Peyer's patch (tissue), 4 donors: ENCODE results near the gene CCDC192. TPM values are rescaled to one million over a fixed set of nuclear protein-coding genes. Genes with fewer than 3 reads are reported as not detected.

ENCODE experiments used
- DNase-seq, 3 donors: peaks; one replicate each; pipeline ENCODE4 v3.0.0-alpha.2; 2017 to 2019
- H3K27ac ChIP-seq, 4 donors: fragments of 200-600 bp; sonication (generic); one replicate each; pipeline ENCODE4 v1.5.1; 2016 to 2019
- H3K27me3 ChIP-seq, 2 donors: fragments of 200-600 bp; sonication (generic); one replicate each; pipeline ENCODE4 v1.5.1; 2019
- H3K36me3 ChIP-seq, 3 donors: fragments of 200-600 bp; sonication (generic); one replicate each; pipeline ENCODE4 v1.5.1; 2016 to 2019
- H3K4me1 ChIP-seq, 4 donors: fragments of 200-600 bp; sonication (generic); one replicate each; pipeline ENCODE4 v1.5.1; 2016 to 2019
- H3K4me3 ChIP-seq, 4 donors: fragments of 200-600 bp; sonication (generic); 1 replicate in 3 of 4; 2 replicates in 1 of 4; pipeline ENCODE4 v1.5.1; 2016 to 2019; ENCODE audit warnings: mild to moderate bottlenecking in 1 of 4
- H3K9me3 ChIP-seq, 4 donors: fragments of 200-600 bp; sonication (generic); one replicate each; pipeline ENCODE4 v1.5.1; 2016 to 2019; ENCODE audit warnings: mild to moderate bottlenecking in 1 of 4
- POLR2A ChIP-seq, 2 donors: fragments of 450-650 bp; IDR thresholded peaks; one replicate each; pipeline ENCODE4 v1.5.1; 2017; ENCODE audit warnings: antibody characterized with exemption in 2 of 2, mild to moderate bottlenecking in 2 of 2, moderate library complexity in 2 of 2
- total RNA-seq, 4 donors: library from RNA; depleted of rRNA; stranded (reverse); fragments of >200 nt; gene quantifications; one replicate each; pipeline ENCODE4 v1.1.0, GENCODE V29; 2016
- TF ChIP-seq, protein P1 (sequence below), 6 experiments: fragments of 450-650 bp in 4 of 6; fragments of 200-600 bp in 2 of 6; sonication (generic) in 1 of 6; IDR thresholded peaks; one replicate each; pipeline ENCODE4 v1.5.1; 2017 to 2019; ENCODE audit warnings: antibody characterized with exemption in 6 of 6, mild to moderate bottlenecking in 3 of 6, moderate library complexity in 1 of 6

CCDC192 gene
- total RNA-seq, 4 donors from 2014 or later: not detected

DNA sequence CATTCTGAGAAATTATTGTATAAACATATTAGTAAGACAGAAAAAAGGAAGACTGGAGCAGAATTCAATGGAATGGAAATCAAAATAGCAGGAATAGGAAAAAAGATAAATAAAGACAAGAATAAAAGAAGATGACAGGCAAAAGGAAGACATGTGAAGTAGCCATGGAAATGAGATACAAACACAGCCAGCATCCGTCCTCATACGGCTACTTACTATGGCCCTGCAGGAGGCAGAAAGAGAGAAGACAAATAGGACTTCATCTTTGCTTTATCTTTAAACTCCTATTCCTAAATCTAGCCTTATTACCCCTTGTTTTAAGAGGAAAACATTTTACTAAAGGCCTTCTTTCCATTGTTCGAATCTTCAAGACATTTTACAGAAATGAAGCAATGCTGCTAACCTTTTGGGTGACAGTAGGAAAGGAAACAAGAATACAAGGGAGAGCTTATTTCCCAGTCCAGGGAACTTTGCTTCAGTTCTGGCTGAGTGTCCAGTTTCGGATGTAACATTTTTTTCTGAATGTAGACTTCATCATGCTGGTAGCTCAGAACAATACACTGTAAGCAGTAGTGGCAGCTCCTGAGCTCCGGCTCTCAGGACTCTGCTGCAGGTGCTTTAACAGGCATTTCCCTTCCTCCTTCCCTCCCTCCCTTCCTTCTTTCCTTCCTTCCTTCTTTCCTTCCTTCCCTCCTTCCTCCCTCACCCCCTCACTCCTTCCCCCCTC lies 274.0 kb downstream of the CCDC192 start:
- Histone ChIP-seq H3K27ac (no peak overlapping the region), H3K27me3 (no peaks in the 10 kb centered on the region), H3K9me3 (no peaks in the 10 kb centered on the region), H3K36me3 (no peaks in the 10 kb centered on the region), H3K4me1 (no peaks in the 10 kb centered on the region), H3K4me3 (no peak overlapping the region)
- TF ChIP-seq, protein P1, sequence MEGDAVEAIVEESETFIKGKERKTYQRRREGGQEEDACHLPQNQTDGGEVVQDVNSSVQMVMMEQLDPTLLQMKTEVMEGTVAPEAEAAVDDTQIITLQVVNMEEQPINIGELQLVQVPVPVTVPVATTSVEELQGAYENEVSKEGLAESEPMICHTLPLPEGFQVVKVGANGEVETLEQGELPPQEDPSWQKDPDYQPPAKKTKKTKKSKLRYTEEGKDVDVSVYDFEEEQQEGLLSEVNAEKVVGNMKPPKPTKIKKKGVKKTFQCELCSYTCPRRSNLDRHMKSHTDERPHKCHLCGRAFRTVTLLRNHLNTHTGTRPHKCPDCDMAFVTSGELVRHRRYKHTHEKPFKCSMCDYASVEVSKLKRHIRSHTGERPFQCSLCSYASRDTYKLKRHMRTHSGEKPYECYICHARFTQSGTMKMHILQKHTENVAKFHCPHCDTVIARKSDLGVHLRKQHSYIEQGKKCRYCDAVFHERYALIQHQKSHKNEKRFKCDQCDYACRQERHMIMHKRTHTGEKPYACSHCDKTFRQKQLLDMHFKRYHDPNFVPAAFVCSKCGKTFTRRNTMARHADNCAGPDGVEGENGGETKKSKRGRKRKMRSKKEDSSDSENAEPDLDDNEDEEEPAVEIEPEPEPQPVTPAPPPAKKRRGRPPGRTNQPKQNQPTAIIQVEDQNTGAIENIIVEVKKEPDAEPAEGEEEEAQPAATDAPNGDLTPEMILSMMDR (IDR thresholded peaks at IDR 0.05): no peak
- no peak for TF ChIP-seq POLR2A (IDR thresholded peaks at IDR 0.05)
- DNase-seq: no peak

DNA sequence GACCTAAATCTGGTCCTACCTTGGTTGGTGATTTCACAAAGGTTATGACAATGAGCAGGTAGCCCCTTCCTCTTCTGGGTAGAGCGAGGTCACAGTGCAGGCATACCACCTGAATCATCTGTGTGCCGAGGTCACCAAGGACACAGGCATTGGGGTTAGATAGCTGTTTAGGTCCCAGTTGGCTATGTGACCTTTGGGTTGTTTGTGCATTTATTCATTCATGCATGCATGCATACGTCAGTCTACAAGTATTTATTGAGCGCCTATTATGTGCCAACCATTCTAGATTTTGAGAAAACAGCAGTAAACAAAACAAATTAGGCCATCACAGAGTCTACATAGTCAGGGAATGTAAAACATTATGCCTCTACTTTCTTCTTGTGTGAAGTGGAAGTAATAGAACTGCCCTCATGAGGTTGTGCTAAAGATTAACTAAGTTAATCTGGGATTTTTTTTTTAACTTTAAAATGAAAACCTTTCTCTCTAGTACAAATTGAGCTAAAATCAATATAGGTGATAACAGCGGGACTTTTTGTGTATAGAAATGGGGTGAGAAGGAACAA lies 275.6 kb downstream of the CCDC192 start:
- Histone ChIP-seq H3K9me3 (no peaks in the 10 kb centered on the region), H3K27me3 (no peaks in the 10 kb centered on the region), H3K4me3 (no peak overlapping the region), H3K36me3 (no peaks in the 10 kb centered on the region), H3K4me1 (no peaks in the 10 kb centered on the region), H3K27ac (no peak overlapping the region)
- no peak for TF ChIP-seq POLR2A (IDR thresholded peaks at IDR 0.05)
- DNase-seq: no peak

DNA sequence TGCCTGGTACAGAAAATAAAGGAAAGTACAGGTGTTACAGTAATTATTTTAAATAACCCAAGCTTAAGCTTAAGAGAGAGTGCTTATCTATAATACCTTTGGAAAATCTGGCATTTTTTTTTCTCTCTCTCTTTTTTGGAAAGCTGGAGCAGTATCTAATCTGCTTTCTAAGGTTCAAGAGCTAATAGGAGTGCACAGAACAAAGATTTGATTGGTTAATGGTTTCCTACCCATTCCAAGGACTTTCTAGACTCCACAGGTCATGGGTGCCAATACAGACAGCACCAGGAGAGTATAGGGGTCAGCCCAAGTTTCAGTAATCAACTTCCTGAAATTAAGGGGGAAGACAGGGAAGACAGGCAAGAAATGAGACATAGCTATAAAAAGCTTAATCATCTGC lies 276.3 kb downstream of the CCDC192 start:
- no peaks in the 10 kb centered on the region for H3K27me3 ChIP-seq
- H3K9me3 ChIP-seq: no peaks in the 10 kb centered on the region
- H3K27ac ChIP-seq: no peak overlapping the region

DNA sequence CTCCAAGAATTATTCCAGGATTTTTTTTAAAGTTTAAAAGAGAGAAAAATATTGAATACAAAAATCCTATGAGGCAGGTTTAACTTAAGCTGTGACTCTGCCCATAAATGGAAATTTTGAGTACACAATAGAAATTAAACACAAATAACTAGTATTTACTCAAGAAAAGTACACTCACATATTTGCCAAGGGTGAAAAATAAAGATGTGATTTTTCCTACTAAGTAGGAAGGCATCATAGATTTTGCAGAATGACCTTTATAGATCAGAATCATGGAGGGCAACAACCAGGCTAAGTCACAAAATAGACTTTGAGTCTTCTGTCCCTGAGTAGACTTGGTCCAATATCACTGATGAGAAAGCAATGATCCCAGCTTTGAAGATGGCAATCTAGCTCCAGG lies 277.7 kb downstream of the CCDC192 start:
- Histone ChIP-seq H3K27me3 (no peaks in the 10 kb centered on the region), H3K4me3 (no peak overlapping the region), H3K36me3 (no peaks in the 10 kb centered on the region), H3K9me3 (no peaks in the 10 kb centered on the region), H3K4me1 (no peaks in the 10 kb centered on the region), H3K27ac (no peak overlapping the region)
- TF ChIP-seq, protein P1 (IDR thresholded peaks at IDR 0.05): no peak
- TF ChIP-seq POLR2A (IDR thresholded peaks at IDR 0.05): no peak
- DNase-seq: no peak

More for the DNA sequence above, 276.3 kb downstream of the CCDC192 start:
- Histone ChIP-seq H3K4me1 (no peaks in the 10 kb centered on the region), H3K4me3 (no peak overlapping the region), H3K36me3 (no peaks in the 10 kb centered on the region)
- TF ChIP-seq, protein P1 (IDR thresholded peaks at IDR 0.05): no peak
- TF ChIP-seq POLR2A (IDR thresholded peaks at IDR 0.05): no peak
- no peak for DNase-seq

DNA sequence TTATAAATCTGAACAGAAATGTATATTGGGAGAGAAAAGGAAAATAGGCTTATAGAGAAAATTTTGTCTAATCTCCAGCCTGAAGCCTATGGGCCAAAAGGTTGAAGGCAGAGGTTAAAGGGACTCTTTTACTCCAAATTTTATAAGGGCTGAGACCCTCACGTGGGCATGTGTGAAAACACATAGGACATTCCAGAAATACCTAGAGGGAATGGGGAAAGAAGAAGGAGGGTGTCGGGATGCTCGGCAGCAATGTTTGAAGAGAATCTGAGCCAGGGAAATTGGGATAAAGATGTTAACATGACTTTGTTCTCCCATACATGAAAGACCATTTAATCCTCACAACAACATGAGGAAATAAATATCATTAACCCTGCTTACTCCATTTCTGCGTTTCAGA lies 278.3 kb downstream of the CCDC192 start:
- Histone ChIP-seq H3K27ac (no peak overlapping the region), H3K36me3 (no peaks in the 10 kb centered on the region), H3K27me3 (no peaks in the 10 kb centered on the region), H3K4me3 (no peak overlapping the region), H3K9me3 (no peaks in the 10 kb centered on the region), H3K4me1 (no peaks in the 10 kb centered on the region)
- DNase-seq: no peak
- TF ChIP-seq, protein P1 (IDR thresholded peaks at IDR 0.05): no peak
- TF ChIP-seq POLR2A (IDR thresholded peaks at IDR 0.05): no peak

DNA sequence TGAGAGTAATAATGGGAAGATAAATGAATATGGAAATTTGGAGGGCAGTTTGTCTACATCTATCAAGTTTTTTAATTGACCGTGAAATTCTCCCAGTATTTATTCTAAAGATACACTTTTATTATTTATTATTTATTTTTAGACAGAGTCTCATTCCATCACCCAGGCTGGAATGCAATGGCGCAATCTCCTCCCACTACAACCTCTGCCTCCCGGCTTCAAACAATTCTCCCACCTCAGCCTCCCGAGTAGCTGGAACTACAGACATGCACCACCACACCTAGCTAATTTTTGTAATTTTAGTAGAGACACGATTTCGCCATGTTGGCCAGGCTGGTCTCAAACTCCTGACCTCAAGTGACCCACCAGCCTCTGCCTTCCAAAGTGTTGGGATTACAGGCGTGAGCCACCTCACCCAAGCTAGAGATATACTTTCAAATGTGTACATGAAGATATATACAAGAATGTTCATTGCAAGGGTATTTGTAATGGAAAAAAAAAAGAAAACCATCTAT lies 282.7 kb downstream of the CCDC192 start:
- Histone ChIP-seq H3K27me3 (no peaks in the 10 kb centered on the region), H3K4me1 (peaks cover 0 to 6% (median 0%) of the 10 kb centered on the region in 4 donors), H3K9me3 (no peaks in the 10 kb centered on the region), H3K36me3 (no peaks in the 10 kb centered on the region), H3K4me3 (no peak overlapping the region), H3K27ac (no peak overlapping the region)
- TF ChIP-seq, protein P1 (IDR thresholded peaks at IDR 0.05): no peak
- no peak for TF ChIP-seq POLR2A (IDR thresholded peaks at IDR 0.05)
- no peak for DNase-seq
